HG03442 (cell line): ENCODE data around the gene KDM4C.
A peak's percentile ranks its signal among the peaks of the same experiment; 100 is the strongest.

Experiments used
- ATAC-seq: cut with Tn5 transposase; IDR thresholded peaks from one replicate; pipeline ENCODE4 v1.9.1; 2021; ENCODE audit warnings: mild to moderate bottlenecking, moderate library complexity; ENCODE audit not compliant: unreplicated experiment

Gene KDM4C

GRCh38 chr9:7086389-7086788 is 328.6 kb downstream of the KDM4C start:
- no peak for ATAC-seq

DNA sequence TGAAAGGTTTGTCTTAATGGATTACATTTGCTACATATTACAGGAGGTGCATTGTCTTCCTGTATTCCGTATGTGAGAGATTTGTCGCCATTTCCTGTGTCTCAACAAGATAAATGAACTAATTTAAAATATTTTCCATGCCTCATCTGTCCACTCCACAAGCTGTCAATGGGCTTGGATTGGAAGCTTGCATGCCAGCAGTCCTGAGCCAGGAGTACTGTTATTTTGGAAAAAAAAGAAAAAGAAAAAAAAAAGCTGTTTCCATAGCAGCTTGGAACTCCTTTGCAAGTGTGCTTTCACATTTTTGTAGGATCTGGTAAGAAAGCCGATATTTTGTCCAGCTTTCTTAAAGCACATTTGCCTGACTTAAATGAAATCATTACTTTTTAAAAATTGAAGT is 330.8 kb downstream of the KDM4C start:
- no peak for ATAC-seq

GRCh38 chr9:7089406-7090193 is 331.8 kb downstream of the KDM4C start:
- ATAC-seq = no peak

DNA sequence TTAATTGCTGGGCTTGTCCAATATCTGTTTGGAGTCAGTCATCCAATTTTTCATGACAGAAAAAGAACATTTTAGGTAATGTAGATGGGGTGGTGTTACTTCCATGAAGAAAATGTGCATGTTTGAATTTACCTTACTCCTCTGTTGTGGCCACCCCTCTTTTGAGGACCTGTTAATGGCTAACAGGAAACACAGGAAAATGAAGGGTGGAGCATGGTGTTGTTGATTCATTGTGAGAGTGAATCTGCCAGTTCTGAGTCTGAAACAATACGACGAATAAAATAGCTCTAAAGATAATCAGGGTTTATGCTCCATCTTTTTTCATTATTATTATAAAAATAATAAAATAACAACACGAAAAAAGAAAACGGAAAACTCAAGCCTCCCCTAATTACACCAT is 335.3 kb downstream of the KDM4C start:
- ATAC-seq = no peak

DNA sequence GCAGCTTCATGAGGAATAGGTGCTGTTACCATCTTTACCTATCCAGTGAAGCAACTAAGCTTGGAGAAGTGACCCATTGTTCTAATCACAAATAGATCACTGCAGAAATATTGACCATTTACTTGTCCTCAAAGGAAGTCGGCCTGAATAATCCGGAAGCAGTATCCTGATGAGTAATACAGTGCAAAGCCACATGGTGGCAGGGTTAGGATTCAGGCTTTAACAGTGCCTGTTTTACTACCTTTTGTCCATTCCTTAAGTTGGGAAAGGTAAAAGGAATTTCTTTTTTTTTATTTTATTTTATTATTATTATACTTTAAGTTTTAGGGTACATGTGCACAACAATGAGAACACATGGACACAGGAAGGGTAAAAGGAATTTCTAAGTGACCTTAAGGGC is 336.3 kb downstream of the KDM4C start:
- no peak for ATAC-seq

- no peak for ATAC-seq
Measured at GRCh38 chr9:7094576-7094975, 336.8 kb downstream of the KDM4C start.

GRCh38 chr9:7095058-7095457 is 337.3 kb downstream of the KDM4C start:
- no peak for ATAC-seq

DNA sequence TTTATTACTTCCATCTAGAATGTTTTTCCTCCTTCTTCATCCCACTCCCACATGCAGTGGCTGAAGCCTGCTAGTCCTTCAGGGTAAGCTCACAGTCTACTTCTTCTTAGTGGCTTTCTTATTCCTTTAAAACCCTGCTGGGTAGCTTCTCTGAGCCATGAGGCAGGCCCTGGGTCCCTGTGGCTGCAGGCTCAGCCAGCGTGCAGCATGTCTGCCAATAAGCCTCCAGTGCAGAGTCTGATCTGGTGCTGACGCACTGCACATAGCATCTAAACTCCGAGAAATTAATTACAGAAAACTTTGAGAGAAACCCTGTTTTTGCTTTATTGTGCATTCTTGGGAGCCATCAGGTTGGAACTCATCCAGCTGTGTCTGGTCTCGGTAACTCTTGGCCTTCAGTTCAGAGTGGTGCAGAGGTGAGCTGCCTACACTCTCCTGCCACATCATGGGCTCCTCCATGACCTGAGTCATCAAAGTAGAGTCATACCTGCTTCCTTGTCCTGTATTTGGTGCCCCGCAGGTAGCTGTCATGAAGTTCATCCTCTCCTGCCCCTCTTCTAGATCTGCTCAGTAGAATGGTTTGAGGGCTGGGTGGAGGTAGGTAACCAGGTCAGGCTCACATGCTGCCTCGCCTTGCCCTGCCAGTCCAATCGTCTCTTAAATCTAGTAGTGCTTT is 339.4 kb downstream of the KDM4C start:
- no peak for ATAC-seq

GRCh38 chr9:7097785-7098752 is 340.3 kb downstream of the KDM4C start:
- ATAC-seq = no peak

GRCh38 chr9:7103367-7103766 is 345.6 kb downstream of the KDM4C start:
- ATAC-seq = no peak

DNA sequence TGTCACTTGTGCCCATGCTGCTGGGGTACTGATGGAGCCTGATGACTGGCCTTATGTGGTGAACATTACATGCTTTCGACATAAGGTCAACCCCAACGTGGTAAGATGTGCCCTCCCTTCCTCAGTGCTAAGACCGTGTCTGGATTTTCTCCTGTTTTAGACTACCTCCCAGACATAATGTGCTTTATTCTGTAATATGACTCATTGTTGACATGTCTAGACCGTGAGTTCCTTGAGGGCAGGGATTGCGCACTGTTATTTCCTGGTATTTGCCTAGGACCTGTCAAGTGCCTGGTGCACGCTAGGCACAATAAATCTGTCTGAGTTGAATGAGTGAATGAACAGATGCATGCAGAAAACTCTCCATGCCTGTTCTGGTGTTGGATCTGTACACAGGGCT is 346.0 kb downstream of the KDM4C start:
- no peak for ATAC-seq

- no peak for ATAC-seq
Measured at GRCh38 chr9:7104625-7105024, 346.9 kb downstream of the KDM4C start.

DNA sequence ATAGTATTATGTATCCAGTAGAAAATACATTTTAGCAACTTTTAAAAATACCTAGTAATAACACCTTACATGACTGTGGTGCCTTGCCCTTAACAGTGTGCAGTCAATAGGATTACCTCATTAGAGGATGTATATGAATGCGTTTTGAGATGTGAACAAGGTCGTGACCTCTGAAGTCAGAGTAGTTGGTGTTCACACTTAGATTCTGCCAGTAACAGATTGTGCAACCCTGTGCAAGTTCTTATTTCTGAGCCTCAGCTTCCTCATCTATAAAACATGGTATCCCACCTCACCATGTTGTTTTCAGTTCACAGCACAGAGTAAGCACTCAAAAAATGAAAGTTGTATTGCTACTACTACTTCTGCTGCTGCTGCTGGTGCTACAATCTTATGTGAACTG is 347.3 kb downstream of the KDM4C start:
- no peak for ATAC-seq

- no peak for ATAC-seq
Measured at GRCh38 chr9:7108936-7109335, 351.2 kb downstream of the KDM4C start.

- ATAC-seq = no peak
Measured at GRCh38 chr9:7111413-7111812, 353.6 kb downstream of the KDM4C start.

GRCh38 chr9:7115606-7116005 is 357.8 kb downstream of the KDM4C start:
- no peak for ATAC-seq

DNA sequence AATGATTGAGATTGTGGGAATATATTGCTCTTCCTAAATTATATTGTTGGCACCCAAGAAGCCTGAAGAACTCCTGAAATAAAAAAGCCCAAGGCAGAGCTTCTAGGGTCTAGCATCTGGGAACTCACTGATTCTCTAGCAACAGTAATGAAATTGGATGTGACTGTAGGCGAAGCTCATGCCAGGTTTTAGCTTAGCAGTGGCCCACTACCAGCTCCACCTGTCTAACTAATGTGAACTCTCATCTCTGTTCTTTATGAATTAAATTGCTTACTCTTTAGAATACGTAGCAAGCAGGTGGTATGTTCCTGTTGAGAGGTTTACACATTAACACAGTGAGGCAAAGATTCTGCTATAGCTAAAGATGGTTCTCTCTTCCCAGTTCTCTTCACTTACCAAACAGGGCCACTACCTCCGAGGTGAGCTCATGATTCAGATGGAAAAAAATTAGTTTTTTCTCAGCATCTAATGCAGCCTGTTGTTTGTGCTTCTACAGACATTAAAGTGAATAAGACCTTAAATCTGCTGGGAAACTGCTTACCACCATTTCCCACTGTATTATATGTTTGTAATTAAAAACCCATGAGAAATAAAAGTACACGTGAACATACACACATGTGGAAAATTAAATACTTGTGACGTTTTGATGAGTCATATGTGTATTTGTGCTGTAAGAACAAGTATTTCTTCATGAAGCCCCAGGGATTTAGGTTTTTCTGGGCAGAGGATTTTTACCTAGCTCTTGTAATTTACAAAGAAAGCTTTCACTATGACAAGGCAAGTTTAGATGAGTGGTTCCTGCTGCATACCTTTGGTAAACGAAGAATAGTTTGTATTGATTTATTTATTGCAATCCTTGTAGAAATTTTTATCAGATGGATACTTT is 360.1 kb downstream of the KDM4C start:
- peak; percentile 72 for ATAC-seq

GRCh38 chr9:7118633-7119032 is 360.9 kb downstream of the KDM4C start:
- ATAC-seq = peak; percentile 48

DNA sequence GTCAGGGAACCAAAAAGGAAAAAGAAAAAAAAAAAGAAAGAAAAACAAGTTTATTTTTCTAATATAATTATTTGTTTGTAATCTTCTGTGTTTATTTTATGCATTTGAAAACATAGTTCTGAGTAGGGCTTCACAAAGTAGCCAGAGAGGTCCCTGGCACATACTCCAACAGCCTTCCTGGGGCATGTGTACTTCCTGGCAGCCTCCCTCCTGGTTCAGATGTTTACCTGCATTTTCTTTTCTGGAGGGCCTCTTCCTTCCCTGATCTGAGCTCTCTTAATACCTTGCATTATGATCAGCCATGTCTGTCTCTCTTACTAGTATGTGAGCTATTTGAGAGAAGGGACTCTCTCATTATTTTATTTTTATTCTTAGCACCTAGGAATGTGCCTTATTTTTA is 361.8 kb downstream of the KDM4C start:
- no peak for ATAC-seq

DNA sequence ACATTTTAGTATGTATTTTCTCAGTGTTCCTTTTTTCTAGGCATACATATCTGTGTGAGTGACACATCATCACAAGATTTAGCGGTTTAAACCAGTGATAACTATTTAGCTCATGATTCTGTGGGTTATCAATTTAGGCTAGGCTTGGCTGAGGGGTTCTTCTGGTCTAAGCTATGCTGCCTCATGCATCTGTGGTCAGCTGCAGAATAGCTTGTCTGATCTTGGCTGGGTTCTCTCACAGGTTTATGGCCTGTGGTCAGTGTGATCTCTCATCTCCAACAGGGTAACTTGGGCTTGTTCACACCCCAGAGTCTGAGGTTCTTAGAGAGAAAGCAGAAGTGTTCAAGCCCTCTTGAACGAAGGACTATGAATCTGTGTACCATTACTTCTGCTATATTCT is 363.3 kb downstream of the KDM4C start:
- peak; percentile 41 for ATAC-seq
